ENCODE measurements around the gene GPS1. TPM values are rescaled to one million over a fixed set of nuclear protein-coding genes. Genes with fewer than 3 reads are reported as not detected.

The GPS1 gene
- total RNA-seq, 2 donors from 2014 or later: 79.5 to 90.8 TPM

DNA sequence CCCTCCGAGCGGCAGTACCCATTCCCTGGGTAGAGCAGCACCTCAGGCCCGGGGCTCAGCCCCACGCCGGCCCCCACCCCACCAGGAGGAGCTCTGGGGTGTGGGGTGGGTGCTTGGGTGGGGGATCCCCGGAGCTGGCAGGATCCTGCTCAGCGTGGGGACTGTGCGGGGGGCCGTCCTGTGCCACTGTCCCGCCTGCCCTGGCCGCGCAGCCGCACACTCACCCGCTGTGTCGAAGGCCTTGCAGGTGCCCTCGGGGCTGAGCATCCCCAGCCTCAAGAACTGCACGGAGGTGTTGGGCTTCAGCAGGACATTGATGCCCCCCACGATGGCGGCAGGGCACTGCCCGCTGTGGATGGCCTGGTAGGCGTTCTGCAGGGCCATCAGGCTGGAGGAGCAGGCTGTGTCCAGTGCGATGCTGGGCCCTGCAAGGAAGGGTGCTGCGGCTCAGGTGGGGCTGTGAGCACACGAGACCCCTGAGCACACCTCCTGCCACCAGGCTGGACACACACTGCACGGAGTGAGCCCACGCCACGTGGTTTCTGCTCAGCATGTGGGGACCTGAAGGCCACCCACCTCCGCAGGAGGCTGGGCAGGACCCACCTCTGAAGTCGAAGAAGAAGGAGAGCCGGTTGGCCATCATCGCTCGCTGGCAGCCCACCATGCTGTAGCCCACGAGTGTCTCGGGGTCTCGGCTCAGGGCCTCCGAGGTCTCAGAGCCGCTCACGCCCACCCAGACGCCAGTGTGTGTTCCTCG is 41.5 kb downstream of the GPS1 start:
- TF ChIP-seq, protein P1, sequence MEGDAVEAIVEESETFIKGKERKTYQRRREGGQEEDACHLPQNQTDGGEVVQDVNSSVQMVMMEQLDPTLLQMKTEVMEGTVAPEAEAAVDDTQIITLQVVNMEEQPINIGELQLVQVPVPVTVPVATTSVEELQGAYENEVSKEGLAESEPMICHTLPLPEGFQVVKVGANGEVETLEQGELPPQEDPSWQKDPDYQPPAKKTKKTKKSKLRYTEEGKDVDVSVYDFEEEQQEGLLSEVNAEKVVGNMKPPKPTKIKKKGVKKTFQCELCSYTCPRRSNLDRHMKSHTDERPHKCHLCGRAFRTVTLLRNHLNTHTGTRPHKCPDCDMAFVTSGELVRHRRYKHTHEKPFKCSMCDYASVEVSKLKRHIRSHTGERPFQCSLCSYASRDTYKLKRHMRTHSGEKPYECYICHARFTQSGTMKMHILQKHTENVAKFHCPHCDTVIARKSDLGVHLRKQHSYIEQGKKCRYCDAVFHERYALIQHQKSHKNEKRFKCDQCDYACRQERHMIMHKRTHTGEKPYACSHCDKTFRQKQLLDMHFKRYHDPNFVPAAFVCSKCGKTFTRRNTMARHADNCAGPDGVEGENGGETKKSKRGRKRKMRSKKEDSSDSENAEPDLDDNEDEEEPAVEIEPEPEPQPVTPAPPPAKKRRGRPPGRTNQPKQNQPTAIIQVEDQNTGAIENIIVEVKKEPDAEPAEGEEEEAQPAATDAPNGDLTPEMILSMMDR (IDR thresholded peaks at IDR 0.05): no peak
- no peak overlapping the region for H3K4me3 ChIP-seq
- H3K4me1 ChIP-seq: peaks cover 0 to 13% of the 10 kb centered on the region in 2 donors
- H3K27ac ChIP-seq: no peak overlapping the region
- H3K27me3 ChIP-seq: no peaks in the 10 kb centered on the region
- peaks cover 79% of the 10 kb centered on the region for H3K36me3 ChIP-seq
- H3K9me3 ChIP-seq: no peaks in the 10 kb centered on the region
- DNase-seq (ENCODE audit: low spot score): no peak

- H3K27ac ChIP-seq: no peak overlapping the region
- H3K9me3 ChIP-seq: no peaks in the 10 kb centered on the region
- H3K27me3 ChIP-seq: no peaks in the 10 kb centered on the region
- no peak overlapping the region for H3K4me3 ChIP-seq
- H3K36me3 ChIP-seq: peaks cover 59% of the 10 kb centered on the region
- peaks cover 0 to 27% of the 10 kb centered on the region in 2 donors for H3K4me1 ChIP-seq
- DNase-seq (ENCODE audit: low spot score): no peak
- TF ChIP-seq, protein P1 (IDR thresholded peaks at IDR 0.05): no peak
Measured at GRCh38 chr17:82094931-82095776, 43.5 kb downstream of the GPS1 start.

- no peak overlapping the region for H3K27ac ChIP-seq
- DNase-seq (ENCODE audit: low spot score): no peak
- no peak overlapping the region for H3K4me3 ChIP-seq
- H3K9me3 ChIP-seq: no peaks in the 10 kb centered on the region
- H3K36me3 ChIP-seq: peaks cover 50% of the 10 kb centered on the region
- TF ChIP-seq, protein P1 (IDR thresholded peaks at IDR 0.05): no peak
- H3K4me1 ChIP-seq: peaks cover 0 to 35% of the 10 kb centered on the region in 2 donors
- no peaks in the 10 kb centered on the region for H3K27me3 ChIP-seq
Measured at GRCh38 chr17:82095777-82096708, 44.3 kb downstream of the GPS1 start.

DNA sequence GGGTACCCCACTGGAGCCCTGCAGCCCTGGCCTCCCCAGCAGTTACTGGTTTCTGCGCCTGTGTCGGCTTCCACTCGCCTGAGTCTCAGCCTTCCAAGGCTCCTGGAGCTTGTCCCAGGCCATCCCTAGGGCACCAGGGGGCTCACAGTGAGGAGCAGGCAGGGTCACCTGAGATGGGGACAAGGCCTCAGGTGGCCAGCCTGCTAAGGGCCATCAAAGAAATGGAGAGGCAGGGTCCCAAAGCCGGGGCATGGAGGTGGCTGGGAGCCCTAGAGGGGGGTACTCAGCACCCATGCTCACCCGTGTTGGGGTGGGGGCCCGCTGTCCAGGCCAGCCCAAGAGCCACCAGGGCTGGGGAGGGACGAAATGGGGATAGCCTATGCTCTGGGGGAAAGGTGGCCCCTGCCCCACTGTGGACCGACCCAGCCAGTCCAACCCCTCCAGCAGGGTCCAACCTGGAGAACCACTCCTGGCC is 45.0 kb downstream of the GPS1 start:
- TF ChIP-seq, protein P1 (IDR thresholded peaks at IDR 0.05): no peak
- Histone ChIP-seq H3K9me3 (no peaks in the 10 kb centered on the region), H3K27ac (peak overlapping the region in 1 of 2 donors; percentile 90), H3K27me3 (no peaks in the 10 kb centered on the region), H3K36me3 (peaks cover 43% of the 10 kb centered on the region), H3K4me3 (peak overlapping the region; percentile 72 to 81), H3K4me1 (peaks cover 0 to 42% of the 10 kb centered on the region in 2 donors)
- no peak for DNase-seq (ENCODE audit: low spot score)

DNA sequence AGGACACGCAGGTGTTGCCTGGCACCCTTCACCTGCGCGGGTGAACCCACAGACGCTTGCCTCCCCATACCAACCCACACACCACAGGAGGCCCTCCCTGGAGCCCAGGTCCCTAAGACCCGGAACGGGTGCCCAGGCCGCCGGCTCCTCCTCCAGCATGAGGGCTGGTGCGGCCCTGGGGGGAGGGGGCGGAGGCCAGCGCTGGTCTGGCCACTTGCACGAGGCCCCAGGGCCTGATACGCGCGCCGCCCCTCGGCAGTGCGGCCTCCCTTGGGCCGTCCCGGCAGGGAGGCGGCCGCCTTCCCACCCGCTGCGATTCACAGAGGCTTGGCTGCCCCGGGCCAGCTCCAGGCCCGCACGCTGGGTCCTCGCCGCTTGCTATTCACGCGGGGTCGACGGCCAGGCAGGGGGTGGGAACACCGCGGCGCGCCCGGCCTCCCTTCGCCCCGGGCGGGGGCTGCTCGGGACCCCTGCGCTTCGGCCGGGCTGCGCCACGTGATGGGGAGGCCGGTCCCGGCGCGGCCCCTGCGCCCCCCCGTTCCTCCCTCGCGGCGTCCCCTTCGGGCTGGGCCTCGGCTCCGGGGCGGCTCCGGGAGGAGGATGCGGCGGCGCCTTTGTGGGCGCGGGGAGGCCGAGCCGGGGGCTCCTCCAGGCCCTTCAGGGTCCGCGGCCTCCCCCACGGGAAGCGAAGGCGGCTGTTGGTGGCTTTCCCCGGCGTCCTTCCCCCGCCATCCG is 45.7 kb downstream of the GPS1 start:
- Histone ChIP-seq H3K36me3 (peaks cover 37% of the 10 kb centered on the region), H3K4me1 (peaks cover 0 to 46% of the 10 kb centered on the region in 2 donors), H3K27me3 (no peaks in the 10 kb centered on the region), H3K9me3 (no peaks in the 10 kb centered on the region), H3K27ac (peak overlapping the region; percentile 90), H3K4me3 (peak overlapping the region; percentile 72 to 81)
- TF ChIP-seq, protein P1 (IDR thresholded peaks at IDR 0.05): no peak
- no peak for DNase-seq (ENCODE audit: low spot score)
